HG02943 (cell line): Measurements from ENCODE around the gene DPEP3.

ENCODE experiments used
- ATAC-seq: cut with Tn5 transposase; IDR thresholded peaks from one replicate; pipeline ENCODE4 v1.9.1; 2021; ENCODE audit warnings: mild to moderate bottlenecking, low read depth, moderate library complexity; ENCODE audit not compliant: unreplicated experiment

DPEP3 gene

DNA sequence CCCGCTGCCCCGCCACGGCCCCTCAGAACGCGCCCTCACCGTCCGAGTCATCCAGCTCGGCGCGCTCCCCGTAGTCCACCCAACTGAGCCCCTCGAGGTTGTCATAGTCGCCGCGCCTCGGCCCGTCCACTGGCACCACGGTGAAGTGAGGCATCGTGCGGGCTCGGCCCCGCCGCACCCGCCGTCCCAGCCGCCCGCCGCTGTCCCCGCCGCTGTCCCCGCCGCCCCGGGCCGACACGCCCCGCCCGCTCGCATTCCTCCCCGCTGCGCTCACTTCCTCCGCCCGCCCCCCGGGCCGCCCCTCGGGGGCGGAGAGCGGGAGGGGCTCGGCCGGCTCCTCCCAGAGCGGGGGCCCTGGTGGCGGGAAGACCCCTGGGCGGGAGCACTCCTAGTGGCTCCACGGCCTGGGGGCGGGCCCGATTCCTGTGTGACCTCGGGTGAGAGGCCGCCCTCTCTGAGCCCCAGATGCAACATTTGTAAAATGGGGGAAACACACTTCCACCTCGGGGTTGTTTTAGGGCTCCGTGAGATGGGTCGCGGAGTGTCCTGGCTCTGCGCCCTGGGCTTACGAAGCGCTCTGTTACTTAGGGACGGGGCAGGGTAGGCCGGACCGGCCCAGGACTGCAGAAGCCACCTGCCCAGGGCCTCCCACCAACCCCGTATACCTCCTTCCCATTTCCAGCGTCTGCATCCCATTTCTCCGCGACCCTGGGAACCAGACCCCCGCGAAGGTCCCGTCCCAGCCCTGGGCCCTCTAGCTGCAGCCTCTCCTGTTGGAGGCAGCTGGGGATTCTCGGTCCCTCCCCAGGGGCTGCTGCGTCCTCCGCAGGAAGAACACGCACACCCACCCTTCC lies 11.7 kb downstream of the DPEP3 start, which contains the start of gene SLC12A4:
Gene SLC12A4 (minus strand): TSS at position 238 of the 854 bp plus-strand sequence. CDS start 84 bp downstream, at position 154.
- ATAC-seq = peak; percentile 42

DNA sequence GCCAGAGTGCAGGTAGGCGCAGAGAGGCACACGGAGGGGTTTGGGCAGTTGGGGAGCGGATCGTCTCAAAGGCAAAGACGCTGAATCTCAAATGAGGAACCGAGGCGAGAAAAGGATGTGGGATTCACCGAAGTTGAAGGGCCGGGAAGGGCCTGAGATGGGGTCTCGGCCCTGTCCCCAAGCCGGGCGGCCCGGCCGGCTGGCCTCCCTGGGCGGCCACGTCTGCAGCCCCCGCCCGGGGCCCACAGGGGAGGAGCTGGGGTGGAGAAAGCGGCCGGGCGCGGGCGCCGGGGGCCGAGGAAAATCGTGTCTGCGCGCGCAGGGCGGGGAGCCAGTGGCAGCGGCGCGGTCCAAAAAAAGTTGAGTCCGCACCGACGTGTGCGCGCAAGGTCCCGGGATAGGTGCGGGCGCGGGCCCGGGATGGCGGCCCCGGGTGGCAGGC lies 12.3 kb downstream of the DPEP3 start:
- ATAC-seq = peak; percentile 13

DNA sequence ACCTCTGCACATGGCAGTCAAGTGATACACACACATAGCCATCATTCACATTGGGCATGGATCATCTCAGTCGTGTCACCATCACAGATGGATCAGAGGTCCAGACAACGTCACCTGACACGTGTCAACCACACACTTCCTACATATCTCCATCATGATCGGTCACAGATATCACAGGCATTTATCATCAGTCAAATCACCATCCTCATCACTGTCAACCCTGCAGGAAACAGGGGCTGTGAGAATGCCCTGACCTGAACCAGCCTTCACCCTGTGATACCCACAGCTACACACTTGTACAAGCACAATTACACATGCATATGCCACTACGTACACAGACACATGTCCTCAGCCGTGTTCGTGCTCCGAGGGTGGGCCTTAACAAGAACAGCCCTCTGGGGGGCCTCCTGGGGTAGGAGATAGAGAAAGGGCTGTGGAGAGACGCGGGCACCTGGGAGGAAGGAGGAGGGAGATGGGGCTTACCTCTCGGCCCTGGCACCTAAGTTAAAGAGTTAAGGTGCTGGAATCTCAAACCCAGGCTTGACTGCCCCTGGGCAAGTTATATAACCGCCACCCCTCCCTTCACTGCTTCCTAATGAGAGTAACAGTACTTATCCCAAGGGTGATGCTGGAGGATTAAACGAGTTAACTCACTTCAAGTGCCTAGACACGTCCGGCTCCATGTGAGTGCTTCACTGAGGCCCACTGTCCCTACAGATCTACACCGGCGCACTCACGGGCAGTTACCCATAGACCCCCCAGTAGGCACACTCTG lies 12.9 kb downstream of the DPEP3 start:
- ATAC-seq = peak; percentile 2

DNA sequence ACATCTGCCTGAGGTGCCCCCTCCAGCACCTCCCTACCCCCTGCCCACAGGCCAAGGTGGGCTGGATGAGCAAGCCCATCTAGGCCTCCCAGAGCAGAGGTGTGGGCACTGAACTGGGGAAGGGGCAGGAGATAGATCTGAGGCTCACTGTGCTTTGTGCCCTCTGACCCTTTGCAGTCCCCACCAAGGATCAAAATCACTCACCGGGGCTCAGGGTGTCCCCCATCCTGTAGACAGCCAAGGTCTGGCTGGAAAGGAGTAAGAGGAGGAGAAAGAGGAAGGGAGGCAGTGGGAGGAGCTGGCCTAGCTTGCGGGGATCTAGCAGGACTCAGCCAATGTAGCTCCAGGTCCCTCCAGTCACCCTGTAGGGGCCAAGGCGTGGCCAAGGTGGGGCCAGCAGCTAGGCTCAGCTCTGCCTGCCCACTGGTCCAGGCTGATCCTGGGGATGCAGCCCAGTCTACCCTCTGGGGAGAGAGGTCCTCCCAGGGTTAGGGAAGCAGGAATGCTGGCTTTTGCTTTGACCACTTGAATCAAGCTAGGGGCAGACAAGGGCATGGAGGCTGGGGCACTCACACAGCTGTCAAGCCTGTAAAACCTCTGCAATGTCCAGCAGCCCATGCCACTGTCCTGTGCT lies 13.6 kb downstream of the DPEP3 start:
- no peak for ATAC-seq

DNA sequence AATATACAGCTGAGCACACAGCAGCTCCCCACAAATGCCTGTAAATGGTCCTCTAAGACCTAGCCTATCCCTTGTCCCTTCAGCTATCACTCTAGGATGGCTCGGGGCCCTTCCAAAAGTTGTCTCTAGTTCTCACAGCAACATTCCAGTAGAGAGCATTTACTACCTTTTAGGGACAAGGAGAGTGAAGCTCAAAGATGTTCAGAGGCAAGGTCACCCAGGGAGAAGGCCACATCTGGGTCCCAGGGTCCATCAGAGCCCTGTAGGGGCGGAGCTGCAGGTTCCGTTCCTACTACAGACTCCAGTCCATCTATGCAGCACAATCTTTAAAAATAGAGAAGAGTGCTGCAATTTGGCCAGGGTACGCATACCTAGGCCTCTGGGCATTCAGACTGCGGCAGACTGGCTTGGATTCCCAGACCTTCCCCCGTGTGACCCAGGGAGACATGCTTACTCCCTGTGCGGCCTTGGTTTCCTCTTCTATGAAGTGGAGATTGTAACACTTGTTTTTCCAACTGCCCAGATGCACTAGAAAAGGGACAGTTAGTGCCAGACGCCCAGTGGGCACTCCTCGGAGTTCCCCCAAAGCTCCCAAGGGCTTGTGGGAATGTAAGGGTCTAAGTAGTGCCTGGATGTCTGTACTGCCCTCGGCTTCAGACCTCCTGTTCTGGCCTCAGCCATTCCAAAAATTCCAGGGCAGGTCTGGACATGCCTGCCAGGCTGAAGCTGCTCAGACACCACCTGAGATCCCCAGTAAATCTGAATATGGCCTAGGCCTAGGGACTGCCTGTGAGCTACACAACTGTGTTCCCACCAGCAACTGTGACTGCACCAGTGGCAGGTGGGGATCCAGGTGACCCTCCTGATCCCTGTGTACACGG lies 14.4 kb downstream of the DPEP3 start:
- ATAC-seq = no peak

DNA sequence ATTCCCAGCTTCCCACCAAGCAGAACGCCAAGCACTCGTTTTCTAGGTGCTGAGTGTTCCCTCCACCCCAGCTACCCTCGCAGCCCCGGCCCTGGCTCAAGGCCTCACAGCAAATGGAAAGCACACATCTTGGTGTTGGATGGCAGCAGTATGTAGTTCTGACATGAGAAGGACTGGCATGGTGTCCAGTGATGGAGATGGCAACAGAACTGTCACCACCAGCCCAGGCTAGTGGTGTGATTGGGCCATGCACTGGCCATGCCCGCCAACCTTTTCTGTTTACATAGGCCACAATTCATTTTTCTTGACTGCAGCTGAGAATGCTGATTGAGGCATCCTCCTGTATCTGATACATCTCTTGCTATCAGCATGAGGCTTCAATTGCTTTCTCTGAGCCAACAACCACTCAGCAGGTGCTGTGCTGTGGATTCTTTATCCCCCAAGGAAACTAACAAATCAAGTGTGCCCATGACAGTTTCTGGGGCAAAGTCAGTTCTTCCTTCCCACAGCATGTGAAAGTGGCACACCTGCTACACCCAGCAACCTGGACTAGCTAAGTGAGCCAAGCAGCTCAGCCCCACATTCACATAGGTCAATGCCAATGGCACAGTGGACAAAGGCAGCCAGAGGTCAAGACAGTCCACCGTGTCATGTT lies 15.7 kb downstream of the DPEP3 start:
- ATAC-seq = no peak

DNA sequence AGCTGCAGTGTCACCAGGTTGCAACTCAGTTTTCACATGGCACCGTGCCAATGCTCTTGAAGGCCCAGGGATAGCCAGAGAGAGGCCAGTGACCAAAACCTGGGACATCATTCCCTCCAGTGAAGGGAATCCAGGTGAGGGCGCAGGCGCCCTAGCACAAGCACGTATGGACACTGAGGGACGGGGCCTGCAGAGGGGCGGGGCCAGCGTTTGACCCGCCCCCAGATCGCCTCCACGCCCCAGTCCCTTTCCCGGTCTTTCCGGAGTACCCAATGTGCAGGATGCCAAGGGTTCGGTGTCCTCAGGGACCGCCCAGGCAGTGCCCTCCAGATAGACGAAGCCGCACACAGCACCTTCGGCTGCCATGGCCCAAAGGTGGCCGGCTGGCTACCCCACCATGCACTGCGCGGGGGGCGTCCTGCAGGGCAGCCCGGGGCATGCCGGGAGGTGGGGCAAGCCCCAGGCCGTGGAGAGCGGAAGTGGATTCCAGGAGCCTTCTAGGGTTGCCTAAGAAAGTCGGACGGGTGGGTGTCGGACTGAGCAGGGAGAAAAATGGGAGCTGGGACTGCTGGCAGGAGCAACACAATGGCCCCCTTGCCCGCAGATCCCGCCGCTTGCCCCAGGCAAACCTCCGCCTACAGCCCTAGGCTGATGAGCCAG lies 16.5 kb downstream of the DPEP3 start:
- no peak for ATAC-seq

DNA sequence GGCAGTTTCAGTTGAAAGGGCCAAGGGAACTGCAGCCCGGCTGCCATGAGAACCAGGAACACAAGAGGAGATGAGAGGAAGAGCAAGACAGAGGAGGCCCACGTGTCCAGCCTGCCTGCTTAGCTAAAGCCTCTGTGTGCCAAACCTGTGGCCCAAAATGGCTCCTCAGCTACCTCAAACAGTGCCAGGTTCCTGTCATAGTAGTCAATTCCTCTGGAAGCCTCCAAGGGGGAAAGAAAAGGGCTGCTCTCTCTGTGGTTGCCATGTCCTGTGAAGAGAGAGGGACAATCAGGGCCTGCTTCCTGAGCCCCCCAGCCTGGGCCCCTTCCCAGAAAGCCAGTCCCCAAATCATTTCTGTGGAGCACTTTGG lies 17.0 kb downstream of the DPEP3 start:
- no peak for ATAC-seq

DNA sequence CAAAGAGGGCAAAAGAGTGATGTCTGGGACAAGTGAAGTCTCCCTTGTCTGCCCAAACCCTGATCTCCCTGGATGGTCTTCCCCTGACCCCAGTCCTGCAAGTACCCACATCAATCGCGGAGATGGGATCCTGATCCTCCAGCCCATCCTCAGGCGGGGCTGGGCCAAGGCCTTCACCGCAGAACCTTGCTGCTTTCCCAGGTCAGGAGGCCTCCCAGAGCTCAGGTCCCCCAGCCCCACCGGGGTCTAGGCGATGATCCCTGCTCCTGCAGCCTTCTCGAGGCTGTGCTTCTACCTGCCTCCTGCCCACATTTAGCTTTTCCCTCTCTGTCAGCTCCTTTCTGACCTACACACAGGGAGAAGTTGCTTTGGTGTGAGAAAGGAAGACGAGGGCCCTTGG lies 18.2 kb downstream of the DPEP3 start:
- ATAC-seq = no peak

DNA sequence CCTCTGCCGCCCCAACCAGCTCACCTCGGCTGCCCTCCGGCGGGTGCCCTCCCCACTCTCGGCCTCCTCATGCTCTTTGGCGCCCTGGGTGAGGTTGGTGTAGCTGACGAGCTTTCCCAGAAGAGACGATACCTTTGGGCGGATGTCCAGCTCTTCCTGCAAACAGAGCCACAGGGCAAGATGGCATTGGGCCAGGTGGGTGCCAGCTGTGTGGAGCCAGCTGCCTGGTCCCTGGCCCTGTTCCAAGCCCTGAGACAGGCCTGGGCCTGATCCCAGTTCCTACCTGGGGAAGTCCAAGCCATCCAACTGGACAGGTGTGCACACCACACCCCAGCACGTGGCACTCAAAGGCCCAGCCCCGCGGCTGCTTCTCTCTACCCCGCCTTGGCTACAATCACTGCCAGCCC lies 18.7 kb downstream of the DPEP3 start:
- no peak for ATAC-seq

DNA sequence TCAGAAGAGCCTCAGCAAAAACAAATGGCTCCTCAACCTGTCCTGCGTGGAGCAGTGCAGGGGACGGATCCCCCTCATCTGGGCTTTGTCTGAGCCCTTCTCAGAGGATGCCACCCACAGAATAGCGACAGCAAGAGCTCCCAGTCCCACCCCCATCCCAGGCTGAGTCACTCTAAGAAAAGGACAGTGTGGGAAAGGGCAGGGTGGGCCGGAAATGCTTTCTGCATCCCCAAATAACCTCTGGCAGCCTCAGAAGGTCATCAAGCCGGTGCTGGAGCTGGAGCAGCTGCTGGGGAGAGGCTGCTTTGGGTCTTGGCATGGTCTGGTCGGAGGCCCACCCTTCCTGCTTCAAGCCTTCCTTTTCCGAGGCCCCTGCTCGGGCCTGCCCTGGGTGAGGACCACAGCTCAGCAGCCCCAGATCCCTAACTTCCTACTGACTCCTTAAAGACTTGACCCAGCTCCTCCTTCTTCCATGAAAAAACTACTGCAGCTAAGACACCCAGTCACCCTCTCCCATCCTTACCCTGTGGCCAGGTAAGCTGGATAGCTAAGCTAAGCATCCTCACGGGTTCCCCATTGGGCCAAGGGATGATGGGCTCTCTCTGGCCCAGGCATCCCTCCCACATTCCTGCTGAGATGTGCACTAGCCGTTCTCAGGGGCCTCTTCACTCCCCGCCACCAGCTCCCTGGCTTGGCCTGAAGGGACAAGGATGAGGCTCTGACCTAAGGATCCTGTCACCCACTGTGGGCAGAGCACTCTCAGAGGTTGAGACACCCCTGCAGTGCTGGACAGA lies 20.6 kb downstream of the DPEP3 start:
- ATAC-seq = no peak

DNA sequence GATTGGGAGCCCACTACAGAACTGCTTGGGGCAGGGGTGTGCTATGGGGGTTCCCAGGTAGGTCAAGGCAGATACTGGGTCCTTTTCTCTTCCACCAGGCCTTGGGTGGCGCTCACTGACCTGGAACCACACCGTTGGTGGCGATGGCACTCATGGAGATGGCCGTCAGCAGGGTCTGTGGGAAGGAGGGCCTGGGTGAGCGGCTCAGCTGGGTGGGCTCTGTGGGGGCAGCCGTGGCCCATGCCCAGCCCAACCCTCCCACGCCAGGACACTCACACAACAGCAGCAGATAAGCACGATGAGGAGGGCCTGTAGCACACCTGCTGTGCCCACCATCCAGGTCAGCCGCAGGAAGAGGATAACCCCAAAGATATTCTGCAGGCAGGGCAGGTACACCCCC lies 22.7 kb downstream of the DPEP3 start:
- no peak for ATAC-seq

DNA sequence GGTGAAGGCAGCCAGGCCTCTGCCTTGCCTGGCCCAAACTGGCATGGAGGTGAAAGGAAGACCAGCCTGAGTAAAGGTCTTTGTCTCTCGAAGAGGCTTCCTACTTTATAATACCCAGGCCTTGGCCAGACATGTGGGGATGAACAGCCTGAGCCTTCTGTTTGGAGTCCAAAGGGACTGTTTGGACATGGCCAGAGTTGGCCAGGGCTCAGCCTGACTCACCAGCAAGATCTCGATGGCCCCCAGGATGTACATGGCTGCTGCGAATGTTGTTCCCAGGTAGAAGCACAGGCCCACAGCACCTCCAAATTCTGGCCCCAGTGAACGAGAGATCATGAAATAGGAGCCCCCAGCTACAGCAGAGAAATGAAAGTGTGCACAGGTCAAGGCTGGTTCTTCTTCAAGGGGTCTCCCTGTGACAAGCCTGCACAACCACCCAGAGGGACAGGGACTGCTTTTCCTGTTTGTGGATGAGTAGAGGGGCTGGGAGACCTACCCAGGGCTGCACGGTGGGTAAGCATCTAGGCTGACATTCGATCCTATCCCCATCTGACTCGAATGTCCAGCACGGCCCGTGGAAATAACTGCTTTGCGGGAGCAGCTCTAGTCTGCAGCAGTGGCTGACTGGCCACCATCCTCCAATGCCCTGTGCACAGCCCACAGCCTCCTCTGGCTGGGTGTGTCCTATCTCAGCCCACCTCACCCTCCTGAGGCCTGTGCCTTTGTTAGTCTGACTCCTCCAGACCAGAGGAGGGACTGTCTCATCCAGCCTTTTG lies 25.7 kb downstream of the DPEP3 start:
- ATAC-seq = no peak

DNA sequence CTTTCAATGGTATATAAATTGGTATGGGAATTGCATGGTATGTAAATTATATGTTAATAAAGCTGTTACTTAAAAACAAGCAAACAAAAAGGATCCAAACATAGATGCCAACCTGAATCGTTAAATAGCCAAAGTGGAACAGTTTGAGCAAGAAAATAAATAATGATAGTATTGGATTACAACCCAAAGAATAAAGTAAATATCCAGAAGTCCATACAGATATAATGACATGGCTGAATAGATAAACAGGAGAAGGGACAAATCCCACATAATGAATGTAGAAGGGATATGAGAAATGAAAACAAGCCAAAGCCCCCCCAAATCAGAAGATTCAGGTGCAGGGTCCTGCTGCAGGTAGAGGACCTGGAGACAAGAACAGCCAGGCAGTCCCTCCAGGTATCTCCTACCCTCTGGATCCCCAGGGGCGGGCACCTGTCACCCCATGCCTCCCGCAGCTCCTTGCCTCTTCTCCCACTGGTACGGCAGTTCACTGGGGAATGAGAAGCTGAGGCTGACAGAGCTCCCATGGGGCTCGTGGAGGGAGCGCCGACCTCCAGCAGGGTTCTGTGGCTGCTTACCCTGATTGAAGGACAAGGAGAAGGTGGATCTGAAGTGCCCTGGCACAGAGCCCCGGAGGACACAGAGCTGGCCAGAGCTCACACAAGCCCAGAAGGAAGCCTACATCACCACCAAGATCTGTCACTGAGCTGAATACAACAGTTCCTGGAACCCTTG lies 26.5 kb downstream of the DPEP3 start:
- no peak for ATAC-seq

DNA sequence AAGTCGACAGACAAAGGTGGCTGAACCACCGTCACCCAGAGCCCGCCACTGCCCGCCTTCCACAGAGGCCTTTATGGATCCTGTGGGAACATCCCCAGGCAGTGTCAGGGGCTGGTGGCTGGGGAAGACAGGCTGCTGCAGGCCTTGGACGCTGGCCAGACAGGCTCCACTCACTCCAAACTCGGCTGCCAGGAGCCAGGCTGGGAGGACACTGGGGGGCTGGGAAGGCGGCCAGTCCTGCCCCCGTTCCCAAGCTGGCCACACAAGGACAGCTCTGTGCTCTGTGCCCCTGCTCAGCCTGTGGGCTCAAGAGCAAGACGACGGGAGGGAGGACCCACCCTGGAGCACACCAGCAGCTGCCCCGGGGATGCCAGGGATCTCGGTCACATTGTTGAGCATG lies 28.8 kb downstream of the DPEP3 start:
- no peak for ATAC-seq

DNA sequence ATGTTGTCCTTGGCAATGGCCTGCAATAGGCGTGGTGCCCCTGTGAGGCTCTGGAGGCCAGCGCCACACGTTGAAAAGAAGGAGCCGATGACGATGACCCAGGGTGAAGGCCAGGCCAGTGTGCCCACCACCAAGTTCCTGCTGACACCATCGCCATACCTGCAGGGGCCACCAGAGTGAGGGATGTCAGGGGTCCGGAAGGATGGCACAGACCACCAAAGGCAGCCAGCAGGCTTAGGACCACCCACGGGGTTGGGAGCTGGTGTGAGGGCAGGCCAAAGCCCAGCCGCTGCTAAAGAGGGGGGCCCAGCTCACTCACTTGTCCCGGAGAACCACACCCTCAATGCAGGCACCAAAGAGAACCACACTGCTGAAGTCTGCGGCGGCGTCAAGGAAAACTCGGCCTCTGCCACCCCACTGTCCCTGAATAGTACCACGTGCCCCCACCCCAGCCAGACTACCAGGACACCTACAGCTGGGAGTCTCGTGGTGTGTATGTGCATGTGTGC lies 29.9 kb downstream of the DPEP3 start:
- ATAC-seq = no peak

DNA sequence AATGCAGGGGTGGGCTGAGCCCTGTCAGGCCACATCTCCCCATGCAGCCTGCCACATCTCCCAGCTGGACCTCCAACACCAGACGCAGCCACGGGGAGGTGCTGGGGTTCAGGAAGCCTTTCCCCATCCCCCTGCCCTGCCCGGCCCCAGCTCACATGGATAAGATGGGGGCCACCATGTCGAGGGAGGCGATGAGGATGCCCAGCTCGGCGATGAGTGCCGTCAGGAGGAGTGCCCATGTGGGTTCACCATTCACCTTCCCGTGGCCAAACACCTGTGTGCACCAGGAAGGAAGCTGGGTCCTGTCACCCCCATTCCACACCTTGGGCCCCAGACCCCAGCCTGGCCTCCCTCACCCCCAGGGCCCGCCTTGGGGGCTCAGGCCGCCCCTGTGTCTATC lies 30.7 kb downstream of the DPEP3 start:
- ATAC-seq = no peak
